ENCODE measurements around the gene CRYZL1.

Gene CRYZL1

GRCh38 chr21:33650230-33650629 is 8.7 kb upstream of the CRYZL1 start:
- Histone ChIP-seq H3F3A (ENCODE audit: insufficient read depth, low read length) (no peaks in the 10 kb centered on the region), H3K4me3 (ENCODE audit: low read depth, low read length, poor library complexity, severe bottlenecking) (no peak overlapping the region), H3K4me2 (ENCODE audit: low read length) (no peak overlapping the region), H3K4me1 (ENCODE audit: insufficient read depth, low read length, severe bottlenecking) (no peaks in the 10 kb centered on the region), H3K9me3 (ENCODE audit: low read length) (no peaks in the 10 kb centered on the region), H3K79me2 (ENCODE audit: insufficient read depth, low read length) (no peaks in the 10 kb centered on the region), H3K9ac (ENCODE audit: low read length) (no peak overlapping the region), H3K27ac (ENCODE audit: low read depth, low read length, poor library complexity, severe bottlenecking) (no peak overlapping the region), H4K20me1 (ENCODE audit: insufficient read depth, low read length) (no peaks in the 10 kb centered on the region), H3K9me2 (ENCODE audit: low read depth, low read length) (no peaks in the 10 kb centered on the region), H3K27me3 (ENCODE audit: insufficient read depth, low read length) (peaks cover 5% of the 10 kb centered on the region; the same call in 1 of the 2 replicates), H3K36me3 (ENCODE audit: insufficient read depth, low read length) (no peaks in the 10 kb centered on the region), H2AFZ (ENCODE audit: low read length) (no peak overlapping the region)
- no peak for TF ChIP-seq EZH2 (IDR thresholded peaks at IDR 0.05; ENCODE audit: borderline replicate concordance, low read length)
- no peak for TF ChIP-seq CTCF (IDR thresholded peaks at IDR 0.05; ENCODE audit: low read length)

GRCh38 chr21:33648555-33648954 is 7.0 kb upstream of the CRYZL1 start:
- Histone ChIP-seq H3K27me3 (ENCODE audit: insufficient read depth, low read length) (peaks cover 5% of the 10 kb centered on the region; the same call in 1 of the 2 replicates), H2AFZ (ENCODE audit: low read length) (no peak overlapping the region), H3K4me3 (ENCODE audit: low read depth, low read length, poor library complexity, severe bottlenecking) (no peak overlapping the region)

GRCh38 chr21:33647587-33647986 is 6.0 kb upstream of the CRYZL1 start:
- Histone ChIP-seq H4K20me1 (ENCODE audit: insufficient read depth, low read length) (no peaks in the 10 kb centered on the region), H3K4me1 (ENCODE audit: insufficient read depth, low read length, severe bottlenecking) (peaks cover 3% of the 10 kb centered on the region), H3F3A (ENCODE audit: insufficient read depth, low read length) (no peaks in the 10 kb centered on the region), H3K9ac (ENCODE audit: low read length) (no peak overlapping the region), H3K27ac (ENCODE audit: low read depth, low read length, poor library complexity, severe bottlenecking) (no peak overlapping the region), H2AFZ (ENCODE audit: low read length) (no peak overlapping the region), H3K9me3 (ENCODE audit: low read length) (no peaks in the 10 kb centered on the region), H3K36me3 (ENCODE audit: insufficient read depth, low read length) (no peaks in the 10 kb centered on the region), H3K9me2 (ENCODE audit: low read depth, low read length) (no peaks in the 10 kb centered on the region), H3K4me2 (ENCODE audit: low read length) (no peak overlapping the region), H3K79me2 (ENCODE audit: insufficient read depth, low read length) (no peaks in the 10 kb centered on the region), H3K27me3 (ENCODE audit: insufficient read depth, low read length) (peaks cover 5% of the 10 kb centered on the region; the same call in 1 of the 2 replicates), H3K4me3 (ENCODE audit: low read depth, low read length, poor library complexity, severe bottlenecking) (no peak overlapping the region)
- TF ChIP-seq EZH2 (IDR thresholded peaks at IDR 0.05; ENCODE audit: borderline replicate concordance, low read length) (no peak), CTCF (IDR thresholded peaks at IDR 0.05; ENCODE audit: low read length) (no peak)

More at GRCh38 chr21:33648555-33648954, 7.0 kb upstream of the CRYZL1 start:
- H3K36me3 ChIP-seq (ENCODE audit: insufficient read depth, low read length) = no peaks in the 10 kb centered on the region
- H3K27ac ChIP-seq (ENCODE audit: low read depth, low read length, poor library complexity, severe bottlenecking) = no peak overlapping the region
- no peaks in the 10 kb centered on the region for H3K4me1 ChIP-seq (ENCODE audit: insufficient read depth, low read length, severe bottlenecking)
- H3K79me2 ChIP-seq (ENCODE audit: insufficient read depth, low read length) = no peaks in the 10 kb centered on the region
- H3F3A ChIP-seq (ENCODE audit: insufficient read depth, low read length) = no peaks in the 10 kb centered on the region
- no peaks in the 10 kb centered on the region for H4K20me1 ChIP-seq (ENCODE audit: insufficient read depth, low read length)
- H3K4me2 ChIP-seq (ENCODE audit: low read length) = no peak overlapping the region
- H3K9me2 ChIP-seq (ENCODE audit: low read depth, low read length) = no peaks in the 10 kb centered on the region
- TF ChIP-seq EZH2 (IDR thresholded peaks at IDR 0.05; ENCODE audit: borderline replicate concordance, low read length) (no peak), CTCF (IDR thresholded peaks at IDR 0.05; ENCODE audit: low read length) (no peak)
- no peaks in the 10 kb centered on the region for H3K9me3 ChIP-seq (ENCODE audit: low read length)
- no peak overlapping the region for H3K9ac ChIP-seq (ENCODE audit: low read length)

Measured in OCI-LY1 (cell line).